Measurements from ENCODE around the gene MTMR6.
A peak's percentile ranks its signal among the peaks of the same experiment; 100 is the strongest.

MTMR6 gene

GRCh38 chr13:25302121-25302520, 14.8 kb upstream of the MTMR6 start:
- H3K9me3 ChIP-seq (ENCODE audit: severe bottlenecking): no peaks in the 10 kb centered on the region
- H3K4me3 ChIP-seq (ENCODE audit: severe bottlenecking): peak overlapping the region; percentile 63
- TF ChIP-seq CTCF (IDR thresholded peaks at IDR 0.05; ENCODE audit: poor library complexity, severe bottlenecking): no peak
- ATAC-seq (ENCODE audit: low read depth): no peak
- no peak for DNase-seq (ENCODE audit: low spot score)
- no peaks in the 10 kb centered on the region for H3K27me3 ChIP-seq (ENCODE audit: insufficient read depth, poor library complexity, severe bottlenecking)
- peak overlapping the region; percentile 81 for H3K27ac ChIP-seq (ENCODE audit: poor library complexity, severe bottlenecking)
- peaks cover 17% of the 10 kb centered on the region for H3K4me1 ChIP-seq (ENCODE audit: insufficient read depth, poor library complexity, severe bottlenecking)
- H3K36me3 ChIP-seq (ENCODE audit: low read depth): peaks cover 40% of the 10 kb centered on the region

DNA sequence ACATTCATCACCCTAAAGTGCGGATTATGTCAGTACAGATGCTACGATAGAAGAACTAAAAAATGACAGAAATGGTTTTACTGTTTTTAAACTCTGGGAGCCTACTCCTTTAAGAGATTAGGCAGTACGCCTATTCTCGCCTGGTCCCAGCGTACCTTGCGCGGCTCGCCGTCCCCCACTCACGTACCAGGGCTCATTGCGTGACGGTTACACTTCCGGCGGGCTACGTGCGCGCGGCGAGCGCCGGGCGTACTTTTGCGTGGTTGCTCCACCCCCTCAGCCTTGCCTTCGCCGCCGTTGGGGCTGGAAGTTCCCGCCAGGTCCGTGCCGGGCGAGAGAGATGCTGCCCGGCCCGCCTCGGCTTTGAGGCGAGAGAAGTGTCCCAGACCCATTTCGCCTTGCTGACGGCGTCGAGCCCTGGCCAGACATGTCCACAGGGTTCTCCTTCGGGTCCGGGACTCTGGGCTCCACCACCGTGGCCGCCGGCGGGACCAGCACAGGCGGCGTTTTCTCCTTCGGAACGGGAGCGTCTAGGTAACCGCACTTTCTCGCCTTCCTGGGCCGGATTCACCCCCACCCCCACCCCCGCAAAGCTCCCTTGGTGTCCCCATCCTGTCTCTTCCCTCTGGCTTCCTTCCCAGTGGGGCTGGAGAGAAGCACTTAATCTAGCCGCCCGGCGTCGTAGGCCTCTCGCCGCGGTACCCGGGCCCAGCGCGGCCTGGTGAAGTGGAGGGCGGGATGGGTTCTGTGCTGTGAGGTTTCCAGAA, 14.2 kb upstream of the MTMR6 start, which contains the start of gene NUP58:
Gene NUP58, plus strand, starts transcription at position 279 of the 767 bp plus-strand sequence. Its CDS starts 149 bp downstream, at position 428.
- Histone ChIP-seq H3K4me3 (ENCODE audit: severe bottlenecking) (peak within 1 kb of the TSS; percentile 63), H3K27me3 (ENCODE audit: insufficient read depth, poor library complexity, severe bottlenecking) (no peaks in the 10 kb centered on the region), H3K9me3 (ENCODE audit: severe bottlenecking) (no peaks in the 10 kb centered on the region), H3K27ac (ENCODE audit: poor library complexity, severe bottlenecking) (peak within 1 kb of the TSS; percentile 81), H3K36me3 (ENCODE audit: low read depth) (peaks cover 34% of the 10 kb centered on the region), H3K4me1 (ENCODE audit: insufficient read depth, poor library complexity, severe bottlenecking) (peaks cover 17% of the 10 kb centered on the region)
- no peak for TF ChIP-seq CTCF (IDR thresholded peaks at IDR 0.05; ENCODE audit: poor library complexity, severe bottlenecking)
- DNase-seq (ENCODE audit: low spot score) (peak; percentile 90), ATAC-seq (ENCODE audit: low read depth) (peak; percentile 96)

DNA sequence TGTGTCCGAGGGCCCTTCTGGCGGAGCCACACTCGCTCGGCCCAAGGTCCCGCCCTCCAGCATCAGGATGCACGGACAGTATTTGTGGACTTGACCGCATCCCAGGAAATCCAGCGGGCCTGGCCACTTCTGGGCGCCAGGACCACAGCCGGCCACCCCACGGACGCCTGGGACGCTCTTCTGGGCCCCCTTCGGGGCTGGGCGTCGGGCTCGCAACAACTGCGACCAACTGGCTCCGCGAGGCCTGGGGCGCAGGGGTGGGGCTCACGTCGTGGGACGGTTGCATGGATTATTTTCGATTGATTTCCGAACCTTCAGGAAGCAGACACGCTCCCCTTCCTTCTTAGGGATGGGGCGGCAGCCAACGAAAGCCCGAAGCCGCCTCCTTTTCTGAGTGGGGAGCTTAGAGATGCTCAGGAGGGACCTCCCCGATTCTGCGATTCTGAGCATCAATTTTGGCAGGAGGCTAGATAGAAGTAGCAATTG, 13.6 kb upstream of the MTMR6 start:
- ATAC-seq (ENCODE audit: low read depth) (peak; percentile 18), DNase-seq (ENCODE audit: low spot score) (no peak)
- no peak for TF ChIP-seq CTCF (IDR thresholded peaks at IDR 0.05; ENCODE audit: poor library complexity, severe bottlenecking)
- Histone ChIP-seq H3K27me3 (ENCODE audit: insufficient read depth, poor library complexity, severe bottlenecking) (no peaks in the 10 kb centered on the region), H3K36me3 (ENCODE audit: low read depth) (peaks cover 30% of the 10 kb centered on the region), H3K9me3 (ENCODE audit: severe bottlenecking) (no peaks in the 10 kb centered on the region), H3K4me1 (ENCODE audit: insufficient read depth, poor library complexity, severe bottlenecking) (peaks cover 17% of the 10 kb centered on the region), H3K4me3 (ENCODE audit: severe bottlenecking) (peak overlapping the region; percentile 63), H3K27ac (ENCODE audit: poor library complexity, severe bottlenecking) (peak overlapping the region; percentile 81)

DNA sequence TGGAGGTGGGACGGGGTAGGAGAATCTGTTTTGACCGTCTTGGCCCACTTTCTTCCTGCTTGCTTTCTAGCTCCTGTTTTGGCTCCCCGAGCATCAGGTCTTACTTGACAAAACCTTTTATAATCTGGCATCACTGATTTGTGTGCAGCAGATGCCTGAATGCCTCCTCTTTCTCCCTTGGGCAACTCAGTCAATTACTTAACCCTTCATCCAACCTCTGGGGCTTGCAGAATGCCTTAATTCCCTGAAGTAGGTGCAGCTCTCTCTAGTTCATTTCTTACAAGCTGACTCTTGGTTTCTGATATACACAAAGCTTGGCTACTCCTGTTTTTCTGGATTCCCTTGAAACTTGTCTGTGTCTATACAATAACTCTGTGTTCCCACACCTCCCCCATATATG, 8.4 kb upstream of the MTMR6 start:
- ATAC-seq (ENCODE audit: low read depth) (no peak), DNase-seq (ENCODE audit: low spot score) (no peak)
- H3K27me3 ChIP-seq (ENCODE audit: insufficient read depth, poor library complexity, severe bottlenecking): no peaks in the 10 kb centered on the region
- no peaks in the 10 kb centered on the region for H3K36me3 ChIP-seq (ENCODE audit: low read depth)
- H3K27ac ChIP-seq (ENCODE audit: poor library complexity, severe bottlenecking): no peak overlapping the region
- no peak for TF ChIP-seq CTCF (IDR thresholded peaks at IDR 0.05; ENCODE audit: poor library complexity, severe bottlenecking)
- no peak overlapping the region for H3K4me3 ChIP-seq (ENCODE audit: severe bottlenecking)
- H3K9me3 ChIP-seq (ENCODE audit: severe bottlenecking): no peaks in the 10 kb centered on the region
- peaks cover under 1% of the 10 kb centered on the region for H3K4me1 ChIP-seq (ENCODE audit: insufficient read depth, poor library complexity, severe bottlenecking)

- no peak overlapping the region for H3K4me3 ChIP-seq (ENCODE audit: severe bottlenecking)
- no peak overlapping the region for H3K27ac ChIP-seq (ENCODE audit: poor library complexity, severe bottlenecking)
Observed at GRCh38 chr13:25295228-25295627, 7.9 kb upstream of the MTMR6 start.

More at GRCh38 chr13:25295228-25295627, 7.9 kb upstream of the MTMR6 start:
- DNase-seq (ENCODE audit: low spot score) (no peak), ATAC-seq (ENCODE audit: low read depth) (no peak)
- Histone ChIP-seq H3K27me3 (ENCODE audit: insufficient read depth, poor library complexity, severe bottlenecking) (no peaks in the 10 kb centered on the region), H3K9me3 (ENCODE audit: severe bottlenecking) (no peaks in the 10 kb centered on the region), H3K36me3 (ENCODE audit: low read depth) (no peaks in the 10 kb centered on the region), H3K4me1 (ENCODE audit: insufficient read depth, poor library complexity, severe bottlenecking) (no peaks in the 10 kb centered on the region)
- TF ChIP-seq CTCF (IDR thresholded peaks at IDR 0.05; ENCODE audit: poor library complexity, severe bottlenecking): no peak
